Peyer's patch (tissue), 4 donors: ENCODE measurements around the gene PSMD2.

Source experiments
- POLR2A ChIP-seq, 2 donors: fragments of 450-650 bp; IDR thresholded peaks; one replicate each; pipeline ENCODE4 v1.5.1; 2017; ENCODE audit warnings: antibody characterized with exemption in 2 of 2, mild to moderate bottlenecking in 2 of 2, moderate library complexity in 2 of 2
- TF ChIP-seq, protein P1 (sequence below), 6 experiments: fragments of 450-650 bp in 4 of 6; fragments of 200-600 bp in 2 of 6; sonication (generic) in 1 of 6; IDR thresholded peaks; one replicate each; pipeline ENCODE4 v1.5.1; 2017 to 2019; ENCODE audit warnings: antibody characterized with exemption in 6 of 6, mild to moderate bottlenecking in 3 of 6, moderate library complexity in 1 of 6

DNA sequence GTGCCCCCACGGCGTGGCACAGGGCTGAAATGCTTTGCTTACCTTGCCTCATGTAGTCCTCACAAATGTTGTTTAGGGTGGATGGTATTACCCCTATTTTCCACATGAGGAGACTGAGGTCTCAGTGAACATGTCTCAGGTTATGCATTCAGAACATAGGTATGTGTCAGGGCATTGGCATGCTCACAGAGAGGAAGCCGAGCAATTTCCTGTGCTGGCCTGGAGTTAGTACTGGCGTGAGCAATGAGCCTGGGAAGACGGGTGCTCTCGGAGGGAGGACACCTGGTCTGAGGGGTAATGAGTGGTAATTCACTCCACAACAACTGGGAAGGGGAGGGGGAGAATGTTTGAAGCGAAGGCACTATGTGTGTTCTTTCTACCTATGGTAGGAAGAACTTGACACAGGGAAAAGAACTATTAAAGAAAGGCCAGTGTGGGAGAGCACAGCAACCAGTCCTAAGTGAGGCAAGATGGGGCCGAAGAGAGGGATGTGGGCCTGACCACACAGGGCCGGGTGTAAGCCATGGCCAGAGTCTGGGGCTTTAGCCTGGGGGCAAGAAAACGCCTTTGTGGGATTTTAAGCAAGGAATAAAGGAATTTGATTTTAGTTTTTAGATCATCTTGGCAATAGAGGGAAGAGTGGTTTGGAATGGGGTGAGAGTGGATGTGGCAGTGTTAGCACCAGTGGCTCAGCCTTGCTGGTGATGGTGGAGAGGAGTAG lies 33.5 kb downstream of the PSMD2 start:
- no peak for TF ChIP-seq POLR2A (IDR thresholded peaks at IDR 0.05)
- TF ChIP-seq, protein P1, sequence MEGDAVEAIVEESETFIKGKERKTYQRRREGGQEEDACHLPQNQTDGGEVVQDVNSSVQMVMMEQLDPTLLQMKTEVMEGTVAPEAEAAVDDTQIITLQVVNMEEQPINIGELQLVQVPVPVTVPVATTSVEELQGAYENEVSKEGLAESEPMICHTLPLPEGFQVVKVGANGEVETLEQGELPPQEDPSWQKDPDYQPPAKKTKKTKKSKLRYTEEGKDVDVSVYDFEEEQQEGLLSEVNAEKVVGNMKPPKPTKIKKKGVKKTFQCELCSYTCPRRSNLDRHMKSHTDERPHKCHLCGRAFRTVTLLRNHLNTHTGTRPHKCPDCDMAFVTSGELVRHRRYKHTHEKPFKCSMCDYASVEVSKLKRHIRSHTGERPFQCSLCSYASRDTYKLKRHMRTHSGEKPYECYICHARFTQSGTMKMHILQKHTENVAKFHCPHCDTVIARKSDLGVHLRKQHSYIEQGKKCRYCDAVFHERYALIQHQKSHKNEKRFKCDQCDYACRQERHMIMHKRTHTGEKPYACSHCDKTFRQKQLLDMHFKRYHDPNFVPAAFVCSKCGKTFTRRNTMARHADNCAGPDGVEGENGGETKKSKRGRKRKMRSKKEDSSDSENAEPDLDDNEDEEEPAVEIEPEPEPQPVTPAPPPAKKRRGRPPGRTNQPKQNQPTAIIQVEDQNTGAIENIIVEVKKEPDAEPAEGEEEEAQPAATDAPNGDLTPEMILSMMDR (IDR thresholded peaks at IDR 0.05), result no peak
